Natural killer cell (primary cell): ENCODE results near the gene ATP6V0C. TPM values are rescaled to one million over a fixed set of nuclear protein-coding genes. Genes with fewer than 3 reads are reported as not detected.

ENCODE experiments used
- ATAC-seq, 3 donors: fragments of 150-1000 bp in 2 of 3; fragments of 200-7000 bp in 1 of 3; cut with Tn5 transposase; 1 replicate in 1 of 3; 2 replicates in 2 of 3; pipeline ENCODE4 v1.10.0; 2021; ENCODE audit warnings: mild to moderate bottlenecking in 2 of 3, moderate library complexity in 2 of 3
- DNase-seq, 2 donors: peaks; one replicate each; pipeline versions ENCODE4 v3.0.0 to v3.0.0-alpha.2; 2013 to 2021; ENCODE audit warnings: mixed read lengths in 1 of 2
- H3K27ac ChIP-seq: one replicate; pipeline ENCODE4 v1.5.1; 2013; ENCODE audit warnings: mild to moderate bottlenecking, low read length
- H3K27me3 ChIP-seq: one replicate; pipeline ENCODE4 v1.6.1; 2013; ENCODE audit warnings: low read length; ENCODE audit not compliant: control insufficient read depth, insufficient read depth
- H3K36me3 ChIP-seq: one replicate; pipeline ENCODE4 v1.6.1; 2013; ENCODE audit warnings: low read length; ENCODE audit not compliant: control insufficient read depth, insufficient read depth
- H3K4me1 ChIP-seq: one replicate; pipeline ENCODE4 v1.6.1; 2013; ENCODE audit warnings: low read length; ENCODE audit not compliant: control insufficient read depth, insufficient read depth
- H3K4me3 ChIP-seq: one replicate; pipeline ENCODE4 v1.5.1; 2013; ENCODE audit warnings: low read length
- H3K9me3 ChIP-seq: one replicate; pipeline ENCODE4 v1.6.1; 2013; ENCODE audit warnings: low read length; ENCODE audit not compliant: control insufficient read depth, insufficient read depth
- H3K27ac Mint-ChIP-seq, 2 donors: one replicate each; pipeline ENCODE4 v1.8.0; 2022; ENCODE audit warnings: mild to moderate bottlenecking in 2 of 2, mixed read lengths in 2 of 2, moderate library complexity in 1 of 2
- H3K27me3 Mint-ChIP-seq, 2 donors: one replicate each; pipeline ENCODE4 v1.8.0; 2022; ENCODE audit warnings: low read depth in 2 of 2, mixed read lengths in 2 of 2
- H3K36me3 Mint-ChIP-seq: one replicate; pipeline ENCODE4 v1.8.0; 2022; ENCODE audit warnings: mixed read lengths
- H3K4me1 Mint-ChIP-seq, 2 donors: one replicate each; pipeline ENCODE4 v1.8.0; 2022; ENCODE audit warnings: mixed read lengths in 2 of 2
- H3K4me3 Mint-ChIP-seq: one replicate; pipeline ENCODE4 v1.8.0; 2022; ENCODE audit warnings: mild to moderate bottlenecking, moderate library complexity, mixed read lengths
- H3K9me3 Mint-ChIP-seq, 2 donors: one replicate each; pipeline ENCODE4 v1.8.0; 2022; ENCODE audit warnings: mixed read lengths in 2 of 2
- CTCF ChIP-seq: fragments of 200-600 bp; IDR thresholded peaks from one replicate; pipeline ENCODE4 v1.8.0; 2022; ENCODE audit warnings: antibody characterized with exemption
- WGBS: methylation state at CpG from one replicate; pipeline ENCODE4 v1.1.7; 2013; ENCODE audit warnings: missing lambda C conversion rate; ENCODE audit not compliant: insufficient coverage; 5-methylcytosine and 5-hydroxymethylcytosine counted together
- intact Hi-C: fragments of 100-400 bp; cut with micrococcal nuclease; formaldehyde crosslinking; loops from one replicate; pipeline ENCODE4 v1.14.2; 2022
- total RNA-seq, 4 donors: library from RNA; stranded (reverse); fragments of 120-200 nt in 1 of 4; gene quantifications; one replicate each; pipeline versions ENCODE4 v1.2.3 to v1.2.4, GENCODE V29; 2013 to 2022

The ATP6V0C gene
- total RNA-seq, 3 donors from 2014 or later (not counting 1 experiment from before 2014, with no cell fraction given) = 183 to 242 (median 217) TPM

DNA sequence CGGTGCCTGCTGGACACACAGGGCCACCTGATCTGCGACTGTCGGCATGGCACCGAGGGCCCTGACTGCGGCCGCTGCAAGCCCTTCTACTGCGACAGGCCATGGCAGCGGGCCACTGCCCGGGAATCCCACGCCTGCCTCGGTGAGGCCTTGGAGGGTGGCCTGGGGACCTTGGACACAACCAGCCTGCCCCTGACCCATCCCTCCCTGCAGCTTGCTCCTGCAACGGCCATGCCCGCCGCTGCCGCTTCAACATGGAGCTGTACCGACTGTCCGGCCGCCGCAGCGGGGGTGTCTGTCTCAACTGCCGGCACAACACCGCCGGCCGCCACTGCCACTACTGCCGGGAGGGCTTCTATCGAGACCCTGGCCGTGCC lies 41.3 kb upstream of the ATP6V0C start:
- WGBS = 96% methylated on average over 27 of the region's 27 CpGs
- no peak for TF ChIP-seq CTCF
- intact Hi-C loops = no loop called here
- Mint-ChIP-seq H3K4me1 (peaks cover 12 to 21% of the 10 kb centered on the region in 2 donors), H3K4me3 (no peak overlapping the region), H3K27me3 (peaks cover 12 to 20% of the 10 kb centered on the region in 2 donors), H3K27ac (no peak overlapping the region), H3K9me3 (no peaks in the 10 kb centered on the region), H3K36me3 (no peaks in the 10 kb centered on the region)
- no peak overlapping the region for H3K4me3 ChIP-seq
- no peaks in the 10 kb centered on the region for H3K9me3 ChIP-seq
- H3K36me3 ChIP-seq = no peaks in the 10 kb centered on the region
- H3K27ac ChIP-seq = no peak overlapping the region
- H3K4me1 ChIP-seq = peaks cover 42% of the 10 kb centered on the region
- peaks cover 39% of the 10 kb centered on the region for H3K27me3 ChIP-seq
- DNase-seq (no peak), ATAC-seq (no peak)

DNA sequence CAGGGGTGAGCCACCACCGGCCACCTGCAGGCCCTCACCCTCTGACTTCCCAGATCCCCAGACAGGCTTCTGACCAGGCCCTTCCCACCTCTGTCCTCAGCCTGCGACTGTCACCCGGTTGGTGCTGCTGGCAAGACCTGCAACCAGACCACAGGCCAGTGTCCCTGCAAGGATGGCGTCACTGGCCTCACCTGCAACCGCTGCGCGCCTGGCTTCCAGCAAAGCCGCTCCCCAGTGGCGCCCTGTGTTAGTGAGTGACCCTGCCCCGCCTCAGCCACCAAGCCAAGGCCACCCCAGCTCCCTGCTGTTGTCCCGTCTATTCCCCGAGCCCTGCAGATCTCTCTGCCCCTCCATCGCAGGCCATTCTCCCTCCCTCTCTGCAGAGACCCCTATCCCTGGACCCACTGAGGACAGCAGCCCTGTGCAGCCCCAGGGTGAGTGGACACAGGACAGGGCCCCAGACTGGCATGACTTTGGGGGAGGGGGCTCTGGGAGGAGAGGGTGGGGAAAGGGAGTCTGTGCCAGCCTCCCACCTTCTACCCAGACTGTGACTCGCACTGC lies 40.8 kb upstream of the ATP6V0C start:
- intact Hi-C loops = no loop called here
- Histone ChIP-seq H3K27ac (no peak overlapping the region), H3K36me3 (no peaks in the 10 kb centered on the region), H3K4me3 (no peak overlapping the region), H3K4me1 (peaks cover 41% of the 10 kb centered on the region), H3K27me3 (peaks cover 39% of the 10 kb centered on the region), H3K9me3 (no peaks in the 10 kb centered on the region)
- no peak for TF ChIP-seq CTCF
- Mint-ChIP-seq H3K4me1 (peaks cover 12 to 25% of the 10 kb centered on the region in 2 donors), H3K27ac (no peak overlapping the region), H3K9me3 (no peaks in the 10 kb centered on the region), H3K4me3 (peak overlapping the region; percentile 76), H3K36me3 (no peaks in the 10 kb centered on the region), H3K27me3 (peaks cover 12 to 20% of the 10 kb centered on the region in 2 donors)
- 88% methylated on average over 14 of the region's 14 CpGs for WGBS
- ATAC-seq (no peak), DNase-seq (no peak)

DNA sequence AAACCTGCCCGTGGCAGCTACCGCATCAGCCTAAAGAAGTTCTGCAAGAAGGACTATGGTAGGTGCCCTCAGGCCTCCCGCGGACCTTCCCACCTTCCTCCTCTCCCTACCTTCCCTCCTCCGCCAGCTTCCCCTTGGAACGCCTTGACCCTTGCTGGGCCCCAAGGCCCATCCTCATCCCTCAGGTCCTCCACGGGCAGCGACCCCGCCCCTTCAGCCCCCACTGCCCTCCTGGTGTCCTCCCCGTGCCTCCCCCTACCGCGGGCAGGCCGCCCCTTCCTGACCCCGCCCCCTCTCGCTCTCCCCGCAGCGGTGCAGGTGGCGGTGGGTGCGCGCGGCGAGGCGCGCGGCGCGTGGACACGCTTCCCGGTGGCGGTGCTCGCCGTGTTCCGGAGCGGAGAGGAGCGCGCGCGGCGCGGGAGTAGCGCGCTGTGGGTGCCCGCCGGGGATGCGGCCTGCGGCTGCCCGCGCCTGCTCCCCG lies 40.3 kb upstream of the ATP6V0C start:
- H3K27me3 Mint-ChIP-seq = peaks cover 12 to 17% of the 10 kb centered on the region in 2 donors
- intact Hi-C loops = no loop called here
- Histone ChIP-seq H3K4me1 (peaks cover 37% of the 10 kb centered on the region), H3K27me3 (peaks cover 39% of the 10 kb centered on the region), H3K36me3 (no peaks in the 10 kb centered on the region), H3K4me3 (peak overlapping the region; percentile 1), H3K27ac (no peak overlapping the region), H3K9me3 (no peaks in the 10 kb centered on the region)
- H3K4me1 Mint-ChIP-seq = peaks cover 12 to 25% of the 10 kb centered on the region in 2 donors
- no peak for TF ChIP-seq CTCF
- H3K9me3 Mint-ChIP-seq = no peaks in the 10 kb centered on the region
- H3K36me3 Mint-ChIP-seq = no peaks in the 10 kb centered on the region
- 3% methylated on average over 49 of the region's 49 CpGs for WGBS
- DNase-seq (no peak), ATAC-seq (peak in 2 of 3 donors; percentile 3 to 7)
- H3K4me3 Mint-ChIP-seq = peak overlapping the region; percentile 76
- H3K27ac Mint-ChIP-seq = no peak overlapping the region
